HepG2 (cell line): ENCODE data around the gene PSMA7. TPM values are rescaled to one million over a fixed set of nuclear protein-coding genes. Genes with fewer than 3 reads are reported as not detected.
A peak's percentile ranks its signal among the peaks of the same experiment; 100 is the strongest.

Experiments
- CBX5 ChIP-seq: sonication (generic); formaldehyde crosslinking; IDR thresholded peaks from 2 replicates; pipeline ENCODE4 v1.4.0; 2020; ENCODE audit warnings: missing genetic modification reagents, borderline replicate concordance
- CERS6 ChIP-seq: sonication (generic); formaldehyde crosslinking; IDR thresholded peaks from 2 replicates; pipeline ENCODE4 v1.5.0; 2020; ENCODE audit warnings: missing genetic modification reagents
- FOXP1 ChIP-seq, 2 experiments: fragments of 450-650 bp in 1 of 2; IDR thresholded peaks; 2 replicates each; pipeline ENCODE4 v1.6.1; 2017 to 2018; ENCODE audit warnings: antibody characterized with exemption in 1 of 2
- GABPA ChIP-seq, 2 experiments: IDR thresholded peaks; 2 replicates each; pipeline ENCODE4 v1.6.1; 2011 to 2016; ENCODE audit warnings: low read depth in 2 of 2, low read length in 1 of 2, missing biosample characterization in 1 of 2, missing genetic modification characterization in 1 of 2
- IRX3 ChIP-seq: sonication (generic); formaldehyde crosslinking; IDR thresholded peaks from 2 replicates; pipeline ENCODE4 v1.8.1; 2023; ENCODE audit warnings: mild to moderate bottlenecking, low read depth, missing genetic modification reagents, borderline replicate concordance
- KAT8 ChIP-seq: IDR thresholded peaks from 2 replicates; pipeline ENCODE4 v1.6.1; 2016; ENCODE audit warnings: missing genetic modification reagents, missing compliant biosample characterization
- MAX ChIP-seq: IDR thresholded peaks from 2 replicates; pipeline ENCODE4 v1.6.1; 2012; ENCODE audit warnings: inconsistent platforms
- REL ChIP-seq: sonication (generic); formaldehyde crosslinking; conservative IDR thresholded peaks from 2 replicates; pipeline ENCODE4 v1.8.0; 2022; ENCODE audit warnings: mild to moderate bottlenecking, missing genetic modification reagents, moderate library complexity
- RELA ChIP-seq: sonication (generic); formaldehyde crosslinking; IDR thresholded peaks from 2 replicates; pipeline ENCODE4 v1.4.0; 2020; ENCODE audit warnings: missing genetic modification reagents
- RXRA ChIP-seq: sonication (generic); formaldehyde crosslinking; IDR thresholded peaks from 2 replicates; pipeline ENCODE4 v1.5.1; 2020; ENCODE audit warnings: missing genetic modification reagents
- THYN1 ChIP-seq: sonication (generic); formaldehyde crosslinking; IDR thresholded peaks from 2 replicates; pipeline ENCODE4 v1.8.1; 2023; ENCODE audit warnings: low read depth, mild to moderate bottlenecking, moderate library complexity, missing genetic modification reagents, borderline replicate concordance
- ZFP41 ChIP-seq: sonication (generic); formaldehyde crosslinking; IDR thresholded peaks from 2 replicates; pipeline ENCODE4 v1.4.0; 2020; ENCODE audit warnings: mild to moderate bottlenecking, missing genetic modification reagents, borderline replicate concordance
- ZNF614 ChIP-seq: IDR thresholded peaks from 2 replicates; pipeline ENCODE4 v1.6.1; 2018; ENCODE audit warnings: missing biosample characterization, missing genetic modification reagents, inconsistent platforms, borderline replicate concordance
- ZNF703 ChIP-seq: sonication (generic); formaldehyde crosslinking; IDR thresholded peaks from 2 replicates; pipeline ENCODE4 v1.5.1; 2020; ENCODE audit warnings: missing genetic modification reagents, mild to moderate bottlenecking, moderate library complexity, borderline replicate concordance
- ZNF75D ChIP-seq: sonication (generic); formaldehyde crosslinking; IDR thresholded peaks from 2 replicates; pipeline ENCODE4 v1.8.1; 2023; ENCODE audit warnings: missing genetic modification reagents, mild to moderate bottlenecking, borderline replicate concordance
- ZNF772 ChIP-seq: sonication (generic); formaldehyde crosslinking; IDR thresholded peaks from 2 replicates; pipeline ENCODE4 v1.5.0; 2020; ENCODE audit warnings: mild to moderate bottlenecking, missing genetic modification reagents
- polyA plus RNA-seq, 8 experiments: library from polyadenylated mRNA; depleted of rRNA in 3 of 8; stranded (reverse) in 7 of 8; unstranded in 1 of 8; fragments of >200 nt; fragmentation: Illumina TruSeq in 4 of 8; extraction: Trizol in 4 of 8; gene quantifications; 2 replicates each; pipeline versions ENCODE4 v1.2.1 to v1.2.3, GENCODE V29; 2011 to 2016; ENCODE audit warnings: low read depth in 4 of 8, missing spikeins in 1 of 8, mixed read lengths in 1 of 8; ENCODE audit not compliant: insufficient read depth in 1 of 8
- total RNA-seq, 5 experiments: library from RNA; depleted of rRNA; stranded (reverse); fragments of >200 nt; fragmentation: Illumina TruSeq; extraction: Trizol; gene quantifications; 2 replicates each; pipeline ENCODE4 v1.2.3, GENCODE V29; 2016; ENCODE audit warnings: low read depth in 1 of 5
- TF ChIP-seq, protein P1 (sequence below): sonication (generic); formaldehyde crosslinking; IDR thresholded peaks from 2 replicates; pipeline ENCODE4 v1.8.0; 2022; ENCODE audit warnings: mild to moderate bottlenecking, missing genetic modification reagents, moderate library complexity
- TF ChIP-seq, protein P2 (sequence below): sonication (generic); formaldehyde crosslinking; conservative IDR thresholded peaks from 2 replicates; pipeline ENCODE4 v1.8.1; 2023; ENCODE audit warnings: missing genetic modification reagents
- TF ChIP-seq, protein P3 (sequence below): sonication (generic); formaldehyde crosslinking; IDR thresholded peaks from 2 replicates; pipeline ENCODE4 v1.5.1; 2020; ENCODE audit warnings: mild to moderate bottlenecking, missing genetic modification reagents, moderate library complexity
- TF ChIP-seq, protein P4 (sequence below): sonication (generic); formaldehyde crosslinking; IDR thresholded peaks from 2 replicates; pipeline ENCODE4 v1.4.0; 2020; ENCODE audit warnings: missing genetic modification reagents, borderline replicate concordance

The PSMA7 gene
- total and polyA plus RNA-seq, 2 of the 13 experiments (the other 11 are each of a cell fraction or from before 2014, with no cell fraction given), result 531 to 631 TPM

DNA sequence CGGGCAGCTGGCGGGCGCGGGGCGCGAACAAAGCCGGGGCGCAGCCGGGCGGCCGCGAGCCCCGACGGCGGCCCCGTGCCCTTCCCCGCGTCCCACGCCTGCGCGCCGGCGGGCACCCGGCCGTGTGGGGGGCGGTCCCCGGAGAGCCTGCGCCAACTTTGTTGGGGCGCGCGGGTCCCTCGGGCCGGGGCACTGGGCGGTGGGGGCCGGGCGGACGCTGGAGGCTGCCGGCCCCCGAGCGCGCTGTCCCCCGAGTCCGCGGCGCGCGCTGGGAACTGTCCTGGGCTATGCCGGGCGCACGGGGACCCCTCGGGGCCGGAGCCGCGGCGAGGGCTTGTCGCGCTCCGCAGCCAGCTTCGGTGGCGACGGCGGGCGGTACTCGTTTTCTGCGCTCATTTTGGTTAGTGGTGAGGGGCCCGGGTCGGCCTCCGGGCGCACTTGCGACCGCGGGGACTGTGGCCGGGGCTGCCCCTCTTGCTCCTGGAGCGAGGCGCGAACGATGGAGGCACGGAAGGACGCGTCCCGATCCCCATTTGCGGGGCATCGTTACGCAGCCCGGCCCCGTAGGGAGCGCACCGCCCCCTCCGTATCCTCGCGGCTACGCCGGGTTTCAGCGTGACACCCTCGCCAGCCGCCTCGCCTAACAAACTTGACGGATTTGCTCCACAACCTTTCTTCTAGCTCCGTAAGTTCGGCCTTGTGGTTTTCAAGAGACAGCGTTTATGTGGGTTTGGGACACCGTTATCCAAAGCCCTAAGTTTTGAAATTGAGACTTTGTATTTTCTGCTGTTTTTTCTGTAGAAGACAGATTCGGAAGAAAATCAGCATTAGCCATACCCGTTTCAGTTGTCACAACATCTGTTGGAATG, 997 bp upstream of the PSMA7 start (continued):
- TF ChIP-seq, protein P1, sequence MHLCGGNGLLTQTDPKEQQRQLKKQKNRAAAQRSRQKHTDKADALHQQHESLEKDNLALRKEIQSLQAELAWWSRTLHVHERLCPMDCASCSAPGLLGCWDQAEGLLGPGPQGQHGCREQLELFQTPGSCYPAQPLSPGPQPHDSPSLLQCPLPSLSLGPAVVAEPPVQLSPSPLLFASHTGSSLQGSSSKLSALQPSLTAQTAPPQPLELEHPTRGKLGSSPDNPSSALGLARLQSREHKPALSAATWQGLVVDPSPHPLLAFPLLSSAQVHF, result peak; percentile 45; the same call in 1 of the 2 replicates
- TF ChIP-seq ZFP41 (CRISPR knock-in tag), result peak; percentile 82; the same call in 1 of the 2 replicates
- no peak for TF ChIP-seq ZNF614 (CRISPR knock-in tag)
- TF ChIP-seq RELA (CRISPR knock-in tag), result no peak
- TF ChIP-seq MAX, result peak; percentile 88
- peak; percentile 86; the same call in 1 of the 2 replicates for TF ChIP-seq ZNF772 (CRISPR knock-in tag)
- TF ChIP-seq IRX3 (CRISPR knock-in tag), result peak; percentile 88; the same call in 1 of the 2 replicates
- no peak for TF ChIP-seq CBX5 (CRISPR knock-in tag)
- TF ChIP-seq, protein P2, sequence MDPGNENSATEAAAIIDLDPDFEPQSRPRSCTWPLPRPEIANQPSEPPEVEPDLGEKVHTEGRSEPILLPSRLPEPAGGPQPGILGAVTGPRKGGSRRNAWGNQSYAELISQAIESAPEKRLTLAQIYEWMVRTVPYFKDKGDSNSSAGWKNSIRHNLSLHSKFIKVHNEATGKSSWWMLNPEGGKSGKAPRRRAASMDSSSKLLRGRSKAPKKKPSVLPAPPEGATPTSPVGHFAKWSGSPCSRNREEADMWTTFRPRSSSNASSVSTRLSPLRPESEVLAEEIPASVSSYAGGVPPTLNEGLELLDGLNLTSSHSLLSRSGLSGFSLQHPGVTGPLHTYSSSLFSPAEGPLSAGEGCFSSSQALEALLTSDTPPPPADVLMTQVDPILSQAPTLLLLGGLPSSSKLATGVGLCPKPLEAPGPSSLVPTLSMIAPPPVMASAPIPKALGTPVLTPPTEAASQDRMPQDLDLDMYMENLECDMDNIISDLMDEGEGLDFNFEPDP, result no peak
- no peak for TF ChIP-seq ZNF75D (CRISPR knock-in tag)
- no peak for TF ChIP-seq THYN1 (CRISPR knock-in tag)
- peak; percentile 51; the same call in 1 of the 2 replicates for TF ChIP-seq RXRA (CRISPR knock-in tag)
- TF ChIP-seq FOXP1 (IDR thresholded peaks at IDR 0.05), result no peak
- TF ChIP-seq FOXP1 (CRISPR knock-in tag; IDR thresholded peaks at IDR 0.05), result no peak
- no peak for TF ChIP-seq ZNF703
- no peak for TF ChIP-seq REL (CRISPR knock-in tag)
- peak; percentile 11; the same call in 1 of the 2 replicates for TF ChIP-seq KAT8 (CRISPR knock-in tag)
- no peak for TF ChIP-seq GABPA (IDR thresholded peaks at IDR 0.05; ENCODE audit: low read depth, low read length)
- TF ChIP-seq GABPA (CRISPR knock-in tag; IDR thresholded peaks at IDR 0.05; ENCODE audit: low read depth), result no peak
- TF ChIP-seq CERS6 (CRISPR knock-in tag), result no peak
- TF ChIP-seq, protein P3, sequence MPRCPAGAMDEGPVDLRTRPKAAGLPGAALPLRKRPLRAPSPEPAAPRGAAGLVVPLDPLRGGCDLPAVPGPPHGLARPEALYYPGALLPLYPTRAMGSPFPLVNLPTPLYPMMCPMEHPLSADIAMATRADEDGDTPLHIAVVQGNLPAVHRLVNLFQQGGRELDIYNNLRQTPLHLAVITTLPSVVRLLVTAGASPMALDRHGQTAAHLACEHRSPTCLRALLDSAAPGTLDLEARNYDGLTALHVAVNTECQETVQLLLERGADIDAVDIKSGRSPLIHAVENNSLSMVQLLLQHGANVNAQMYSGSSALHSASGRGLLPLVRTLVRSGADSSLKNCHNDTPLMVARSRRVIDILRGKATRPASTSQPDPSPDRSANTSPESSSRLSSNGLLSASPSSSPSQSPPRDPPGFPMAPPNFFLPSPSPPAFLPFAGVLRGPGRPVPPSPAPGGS (CRISPR knock-in tag), result no peak
- TF ChIP-seq, protein P4, sequence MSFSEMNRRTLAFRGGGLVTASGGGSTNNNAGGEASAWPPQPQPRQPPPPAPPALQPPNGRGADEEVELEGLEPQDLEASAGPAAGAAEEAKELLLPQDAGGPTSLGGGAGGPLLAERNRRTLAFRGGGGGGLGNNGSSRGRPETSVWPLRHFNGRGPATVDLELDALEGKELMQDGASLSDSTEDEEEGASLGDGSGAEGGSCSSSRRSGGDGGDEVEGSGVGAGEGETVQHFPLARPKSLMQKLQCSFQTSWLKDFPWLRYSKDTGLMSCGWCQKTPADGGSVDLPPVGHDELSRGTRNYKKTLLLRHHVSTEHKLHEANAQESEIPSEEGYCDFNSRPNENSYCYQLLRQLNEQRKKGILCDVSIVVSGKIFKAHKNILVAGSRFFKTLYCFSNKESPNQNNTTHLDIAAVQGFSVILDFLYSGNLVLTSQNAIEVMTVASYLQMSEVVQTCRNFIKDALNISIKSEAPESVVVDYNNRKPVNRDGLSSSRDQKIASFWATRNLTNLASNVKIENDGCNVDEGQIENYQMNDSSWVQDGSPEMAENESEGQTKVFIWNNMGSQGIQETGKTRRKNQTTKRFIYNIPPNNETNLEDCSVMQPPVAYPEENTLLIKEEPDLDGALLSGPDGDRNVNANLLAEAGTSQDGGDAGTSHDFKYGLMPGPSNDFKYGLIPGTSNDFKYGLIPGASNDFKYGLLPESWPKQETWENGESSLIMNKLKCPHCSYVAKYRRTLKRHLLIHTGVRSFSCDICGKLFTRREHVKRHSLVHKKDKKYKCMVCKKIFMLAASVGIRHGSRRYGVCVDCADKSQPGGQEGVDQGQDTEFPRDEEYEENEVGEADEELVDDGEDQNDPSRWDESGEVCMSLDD (CRISPR knock-in tag), result no peak
